Stimulated activated CD4-positive, alpha-beta T cell treated with anti-CD3 and anti-CD28 coated beads, Interleukin-4, amount 100 ng/mL, for 24 hours (primary cell): Measurements from ENCODE around the gene CYTH3.

Experiments used
- DNase-seq: peaks from one replicate; pipeline ENCODE4 v3.0.0-alpha.2; 2020

CYTH3 gene

DNA sequence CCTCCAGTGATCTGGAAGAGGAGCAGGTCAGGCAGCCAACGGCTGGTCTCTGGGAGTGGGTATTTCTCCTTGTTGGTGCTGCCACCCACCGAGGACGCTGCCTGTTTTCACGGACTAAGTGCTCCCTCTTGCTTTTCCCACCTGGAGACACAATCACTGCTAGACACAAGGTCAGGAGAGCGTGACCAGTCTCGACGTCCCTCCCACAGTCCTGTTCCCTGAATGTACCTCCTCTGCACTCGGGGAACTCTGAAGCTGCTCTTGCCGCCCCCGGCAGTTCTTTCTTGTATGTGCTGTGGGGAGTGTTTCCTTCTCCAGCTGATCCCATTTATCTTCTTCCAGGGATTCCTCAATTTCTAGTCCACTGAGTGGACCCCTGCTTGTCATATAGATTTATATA lies 89.4 kb downstream of the CYTH3 start:
- DNase-seq: no peak

- DNase-seq: no peak
These were observed 91.3 kb downstream of the CYTH3 start for GRCh38 chr7:6181136-6181535.

GRCh38 chr7:6180344-6180725 lies 92.1 kb downstream of the CYTH3 start:
- DNase-seq: no peak

GRCh38 chr7:6179620-6180343 lies 92.6 kb downstream of the CYTH3 start:
- DNase-seq: no peak

GRCh38 chr7:6178298-6179029 lies 94.0 kb downstream of the CYTH3 start:
- no peak for DNase-seq

- no peak for DNase-seq
These were observed 96.8 kb downstream of the CYTH3 start for GRCh38 chr7:6175645-6176044.

- no peak for DNase-seq
These were observed 99.5 kb downstream of the CYTH3 start for GRCh38 chr7:6172910-6173295.

DNA sequence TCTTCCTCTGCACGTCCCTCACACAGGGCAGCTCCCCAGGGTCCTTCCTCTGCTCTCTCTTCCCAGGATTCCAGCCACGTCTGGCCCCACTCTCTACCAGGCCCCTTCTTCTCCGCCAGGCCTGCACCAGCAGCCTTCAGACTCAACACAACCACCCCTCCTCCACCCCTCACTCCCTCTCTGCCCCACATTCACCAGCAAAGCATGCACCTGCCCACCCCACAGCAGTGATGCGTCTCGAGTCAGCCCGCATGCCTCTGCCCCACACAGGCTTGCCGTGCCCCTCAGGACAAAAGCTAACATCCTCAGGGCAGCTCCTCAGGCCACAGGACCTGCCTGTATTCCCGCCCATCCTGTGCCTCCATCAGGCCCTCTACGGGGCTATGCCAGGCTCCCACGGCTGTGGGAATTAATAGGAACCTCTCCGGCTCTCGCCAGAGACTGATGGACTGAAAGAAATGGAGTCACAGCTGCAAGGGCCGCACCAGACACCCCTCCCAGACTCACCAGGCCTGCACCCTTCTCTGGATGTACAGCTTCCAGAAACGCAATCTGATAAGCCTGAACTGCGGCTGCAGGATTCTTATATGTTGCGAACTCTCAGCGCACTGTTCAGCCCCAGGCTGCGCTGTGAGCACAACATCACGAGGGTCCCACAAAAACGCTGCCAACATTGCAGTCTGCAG lies 100.1 kb downstream of the CYTH3 start:
- no peak for DNase-seq

DNA sequence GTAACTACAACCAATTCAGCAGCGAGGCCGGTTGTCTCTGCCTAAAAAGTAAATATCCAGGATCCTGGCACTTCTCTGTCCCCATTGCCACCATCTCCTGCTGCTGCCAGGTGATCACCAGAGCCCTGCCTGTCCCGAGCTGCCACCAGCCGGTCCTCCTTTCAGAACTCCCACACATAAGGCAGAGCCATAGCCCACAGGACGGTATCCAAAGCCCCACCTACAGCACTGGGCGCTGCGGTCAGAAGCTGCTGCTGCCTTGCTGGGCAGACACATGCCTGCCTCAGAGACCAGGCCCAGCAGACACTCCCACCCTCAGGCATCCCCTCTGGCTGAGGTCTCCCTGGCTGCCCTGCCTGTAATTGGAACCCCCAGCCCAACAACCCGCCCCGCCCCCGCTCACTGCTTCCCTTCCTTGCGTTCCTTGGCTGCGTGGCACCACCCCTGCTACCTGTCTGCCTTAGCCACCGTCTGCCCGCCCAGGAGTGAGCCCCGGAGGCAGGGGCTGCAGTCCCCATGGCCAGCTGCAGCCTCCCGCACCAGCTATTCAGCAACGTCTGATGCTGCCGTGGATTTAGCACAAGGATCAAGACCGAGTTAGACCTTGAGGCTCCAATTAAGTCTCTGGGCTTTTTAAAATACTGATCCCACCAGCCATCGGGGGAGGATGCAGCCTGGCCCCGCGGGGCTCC lies 100.7 kb downstream of the CYTH3 start:
- DNase-seq: no peak

DNA sequence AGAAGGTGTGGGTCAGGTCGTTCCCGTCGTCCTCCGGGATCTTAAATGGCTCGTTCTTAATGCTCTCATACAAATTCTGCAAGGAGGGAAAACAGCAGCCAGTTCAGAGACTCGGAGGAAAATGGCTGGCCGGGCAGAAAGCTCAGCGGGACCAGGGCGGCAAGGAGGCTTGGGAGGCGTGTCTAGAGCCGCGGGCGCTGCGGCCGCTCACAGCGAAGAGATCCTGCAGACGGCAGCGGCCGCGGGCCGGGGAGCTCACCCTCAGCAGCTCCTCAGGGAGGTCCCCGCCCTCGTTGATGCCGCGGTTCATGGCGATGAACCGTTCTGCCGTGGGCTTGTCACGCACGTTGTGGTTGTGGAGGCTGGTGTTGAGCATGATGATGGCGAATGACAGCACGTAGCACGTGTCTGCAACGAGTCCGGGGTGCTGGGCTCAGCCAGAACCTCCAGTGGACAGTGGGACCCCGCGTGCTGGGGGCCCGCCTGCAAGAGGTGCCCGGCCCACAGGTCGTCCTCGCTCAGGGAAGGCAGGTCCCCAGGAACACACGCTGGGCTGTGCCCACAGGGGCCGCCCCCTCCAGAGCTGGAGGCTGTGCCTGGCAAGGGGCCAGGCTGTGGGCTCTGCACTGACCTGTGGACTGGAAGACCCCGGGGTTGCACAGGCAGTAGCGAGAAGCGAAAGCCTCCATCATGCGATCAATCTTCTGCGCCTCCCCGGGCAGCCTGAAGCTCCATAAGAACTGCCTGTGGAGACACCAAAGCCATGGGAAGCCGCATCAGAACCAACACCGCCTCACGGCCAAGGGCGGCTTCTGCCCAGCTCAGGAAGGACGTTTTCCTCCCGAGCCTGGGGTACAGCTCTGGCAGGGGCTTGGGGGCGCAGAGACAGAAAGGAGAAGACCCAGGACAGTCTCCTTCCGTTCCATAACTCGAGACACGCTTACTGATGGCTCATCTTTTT lies 101.6 kb downstream of the CYTH3 start:
- DNase-seq: no peak

- no peak for DNase-seq
These were observed 102.5 kb downstream of the CYTH3 start for GRCh38 chr7:6169805-6170520.

DNA sequence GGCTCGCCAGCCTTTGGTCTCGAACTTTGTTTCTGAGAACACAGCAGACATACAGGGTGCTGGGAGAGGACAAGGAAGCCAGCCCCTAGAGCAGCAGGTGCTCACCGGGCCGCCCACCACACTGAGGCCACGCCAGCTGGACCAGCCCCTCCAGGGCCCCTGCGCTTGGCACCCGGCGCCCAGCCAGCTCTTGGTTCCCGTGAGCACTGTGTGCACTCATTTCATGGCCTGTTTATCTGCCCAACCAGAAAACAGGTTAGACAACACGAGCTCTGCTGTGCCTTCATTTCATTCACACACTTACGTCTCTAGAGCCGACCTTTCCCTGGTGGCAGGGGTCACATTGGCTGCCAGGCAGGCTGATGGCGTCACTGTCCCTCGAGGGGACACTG lies 104.0 kb downstream of the CYTH3 start:
- DNase-seq: no peak

GRCh38 chr7:6167587-6168476 lies 104.6 kb downstream of the CYTH3 start:
- DNase-seq: no peak

DNA sequence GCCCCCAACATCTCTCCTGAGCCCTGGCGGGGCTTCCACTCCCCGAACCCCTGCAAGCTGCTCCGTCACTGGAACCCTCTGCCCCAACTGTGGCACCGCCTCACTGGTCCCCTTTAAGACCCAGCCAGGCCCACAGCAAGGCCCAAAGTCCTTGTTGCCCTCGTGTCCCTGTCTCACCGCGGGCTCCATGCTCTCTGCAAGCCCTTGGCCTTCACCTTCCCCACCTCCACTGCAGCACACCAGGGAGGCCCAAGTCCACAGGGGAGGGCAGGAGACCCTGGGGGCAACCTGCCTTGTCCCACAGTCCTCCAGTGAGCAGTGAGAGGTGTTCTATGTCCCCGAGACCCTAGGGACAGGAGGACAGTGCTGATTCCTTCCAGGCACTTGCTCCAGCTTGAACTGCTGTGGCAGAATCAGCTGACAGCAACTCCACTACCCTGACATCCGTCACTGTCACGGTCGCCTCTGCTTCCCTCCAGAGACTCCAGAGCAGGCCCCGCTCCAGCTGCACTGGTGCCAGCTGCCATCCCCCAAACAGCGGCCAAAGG lies 105.3 kb downstream of the CYTH3 start:
- no peak for DNase-seq

DNA sequence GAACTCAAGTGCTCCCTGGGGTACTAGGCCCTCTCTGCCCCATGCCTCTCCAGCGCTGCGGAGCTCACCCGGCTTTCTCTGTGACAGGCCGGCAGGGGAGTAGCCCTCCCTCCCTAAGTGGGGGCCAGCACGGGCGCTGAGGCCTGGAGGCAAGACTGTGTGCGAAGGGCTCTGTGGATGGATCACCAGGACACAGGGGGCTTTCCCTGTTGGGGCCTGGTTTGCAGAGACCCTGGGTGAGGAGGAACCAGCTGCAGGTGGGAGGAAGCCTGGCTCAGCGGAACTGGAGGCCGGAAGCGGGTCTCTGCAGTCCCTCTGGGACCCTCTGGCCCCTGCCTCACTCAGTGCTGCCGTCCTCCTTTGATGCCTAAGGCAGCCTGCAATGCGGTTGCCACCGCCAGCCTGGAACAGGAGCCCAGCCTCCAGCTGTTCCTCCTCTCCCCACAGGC lies 106.0 kb downstream of the CYTH3 start:
- no peak for DNase-seq

DNA sequence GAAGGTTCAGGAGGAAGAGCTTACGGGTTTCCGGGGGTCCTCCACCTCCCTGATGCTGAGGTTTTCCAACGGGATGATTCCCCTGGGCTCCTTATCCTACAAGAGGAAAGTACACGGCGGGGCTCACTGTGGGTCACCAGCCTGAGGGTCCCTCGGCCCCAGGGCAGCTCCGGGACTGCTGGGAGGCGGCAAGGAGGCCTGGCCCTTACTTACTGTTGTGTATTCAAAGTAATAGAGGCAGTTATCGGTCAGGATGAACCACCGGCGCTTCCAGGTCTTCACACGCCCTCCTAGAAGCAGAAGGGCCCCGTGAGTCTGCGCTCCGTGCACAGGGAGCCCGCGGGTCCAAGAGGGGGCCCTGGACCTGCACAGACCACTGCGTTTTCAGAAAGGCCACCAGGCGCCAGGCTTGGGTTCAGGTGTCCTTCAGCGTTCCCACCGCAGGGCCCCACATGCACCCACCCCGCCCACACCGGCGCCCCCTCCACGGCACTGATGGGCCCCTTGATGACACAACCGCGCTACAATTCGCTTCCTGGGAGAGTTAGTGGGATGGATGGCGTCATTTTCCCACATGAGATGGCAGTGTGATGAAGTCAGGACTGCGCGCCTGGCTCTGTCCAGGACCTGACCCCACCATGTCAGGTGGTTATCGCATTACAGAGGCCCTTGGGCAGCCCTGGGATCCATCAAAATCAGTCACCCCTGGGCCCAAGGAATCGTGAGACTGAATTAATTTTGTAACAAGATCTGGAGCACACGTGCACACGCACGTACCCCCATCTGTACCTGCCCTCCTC lies 106.7 kb downstream of the CYTH3 start:
- no peak for DNase-seq

- DNase-seq: no peak
These were observed 107.3 kb downstream of the CYTH3 start for GRCh38 chr7:6165075-6165474.

GRCh38 chr7:6164491-6164890 lies 107.9 kb downstream of the CYTH3 start:
- no peak for DNase-seq

DNA sequence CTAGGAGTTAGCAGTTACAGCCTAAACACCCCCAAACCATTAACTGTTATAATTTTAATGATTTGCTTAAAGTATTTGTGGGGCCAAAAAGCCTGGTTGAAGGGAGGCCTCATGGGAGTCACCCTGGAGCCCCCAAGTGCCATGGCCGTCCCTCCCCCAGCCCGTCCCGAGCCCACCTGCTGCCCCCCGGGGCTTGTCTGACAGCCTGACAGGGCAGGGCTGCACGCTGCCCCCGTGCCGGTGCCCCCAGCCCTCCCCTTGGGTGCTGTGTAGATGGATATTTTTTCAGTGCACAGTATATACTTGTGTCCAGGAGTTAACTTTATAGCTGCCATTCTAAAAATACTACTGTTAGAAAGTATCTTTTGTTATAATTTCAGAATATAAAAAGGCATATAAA lies 108.4 kb downstream of the CYTH3 start:
- DNase-seq: no peak
